Keratinocyte (primary cell): Measurements from ENCODE around the gene SMOC1.

Experiments used
- CTCF ChIP-seq, 3 experiments: IDR thresholded peaks in 1 of 3; conservative IDR thresholded peaks in 1 of 3; optimal IDR thresholded peaks in 1 of 3; 2 replicates in 2 of 3; 3 replicates in 1 of 3; pipeline versions ENCODE3 to v1.5.1; 2011; ENCODE audit warnings: low read length in 3 of 3, mild to moderate bottlenecking in 3 of 3, moderate library complexity in 2 of 3, control low read depth in 1 of 3, inconsistent platforms in 1 of 3; ENCODE audit not compliant: insufficient read depth in 2 of 3; ENCODE audit errors: extremely low read depth in 1 of 3
- EZH2 ChIP-seq: IDR thresholded peaks from one replicate; pipeline ENCODE4 v1.6.1; 2012; ENCODE audit warnings: inconsistent platforms, mild to moderate bottlenecking, low read length, moderate library complexity

- no peak for TF ChIP-seq CTCF (optimal IDR thresholded peaks at IDR 0.05 in 1 of 3, IDR thresholded peaks at IDR 0.05 in 1 of 3, conservative IDR thresholded peaks at IDR 0.05 in 1 of 3; ENCODE audit: extremely low read depth in 1 of 3, insufficient read depth in 2 of 3, low read length in 3 of 3)
- TF ChIP-seq EZH2 = no peak
Measured at GRCh38 chr14:70052990-70053389, 173.8 kb downstream of the SMOC1 start.
